Adrenal gland (tissue), 5 donors: Measurements from ENCODE around the gene UFC1.

Experiments used
- CTCF ChIP-seq, 6 experiments: fragments of 450-650 bp in 4 of 6; fragments of 200-600 bp in 2 of 6; sonication (generic) in 1 of 6; IDR thresholded peaks; 1 replicate in 5 of 6; 2 replicates in 1 of 6; pipeline versions ENCODE4 v1.5.1 to v1.8.0; 2016 to 2021; ENCODE audit warnings: antibody characterized with exemption in 6 of 6, mild to moderate bottlenecking in 2 of 6, moderate library complexity in 1 of 6
- POLR2A ChIP-seq, 2 donors: fragments of 450-650 bp; IDR thresholded peaks; one replicate each; pipeline ENCODE4 v1.6.1; 2017; ENCODE audit warnings: antibody characterized with exemption in 2 of 2, mild to moderate bottlenecking in 2 of 2, moderate library complexity in 1 of 2
- donor health status: DM: no; HTN: no; CAD: no.

GRCh38 chr1:161159087-161159912 lies 5.5 kb downstream of the UFC1 start, which contains the start of gene USP21:
- TF ChIP-seq CTCF (IDR thresholded peaks at IDR 0.05) (peak in 4 of 6 experiments; percentile 24 to 45 (median 28)), POLR2A (IDR thresholded peaks at IDR 0.05) (peak in 1 of 2 donors; percentile 42)
